Stimulated activated CD8-positive, alpha-beta memory T cell treated with anti-CD3 and anti-CD28 coated beads, Interleukin-15, amount 100 ng/mL, for 48 hours (primary cell): ENCODE measurements around the gene CECR2.

Experiments
- DNase-seq, 2 donors: peaks; one replicate each; pipeline ENCODE4 v3.0.0-alpha.2; 2020; ENCODE audit warnings: low read depth in 2 of 2

CECR2 gene

DNA sequence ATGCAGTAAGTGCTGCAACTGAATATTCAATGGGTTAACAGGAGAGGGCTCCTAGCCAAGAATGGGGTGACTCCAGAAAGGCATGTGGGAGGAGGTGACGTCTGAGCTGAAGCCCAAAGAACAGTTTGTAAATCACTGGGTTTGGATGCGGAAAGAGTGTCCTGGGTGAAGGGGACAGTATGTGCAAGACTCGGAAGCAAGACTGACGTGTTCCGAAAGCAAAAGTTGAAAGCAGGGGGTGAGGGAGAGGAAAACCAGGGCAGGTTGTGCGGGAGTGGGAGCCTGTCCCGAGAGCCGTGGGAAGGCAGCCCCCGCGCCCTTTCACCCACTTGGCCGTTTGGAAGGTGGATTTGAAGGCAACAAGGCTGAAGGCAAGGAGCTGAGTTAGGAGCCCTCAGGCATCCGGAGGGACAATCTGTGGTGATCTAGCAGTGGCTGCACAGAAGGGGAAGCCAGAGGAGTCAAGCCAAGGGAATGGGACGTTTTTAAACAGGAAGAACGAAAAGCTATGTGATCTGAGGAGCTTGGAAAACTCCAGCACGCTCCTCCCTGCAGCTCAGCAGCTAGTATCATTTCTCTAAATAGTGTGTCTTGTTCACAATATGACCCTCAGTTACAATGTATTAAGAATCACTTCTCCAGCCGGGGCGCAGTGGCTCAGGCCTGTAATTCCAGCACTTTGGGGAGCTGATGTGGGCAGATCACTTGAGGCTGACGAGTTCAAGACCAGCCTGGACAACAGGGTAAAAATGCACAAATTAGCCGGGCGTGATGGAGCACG lies 201.8 kb downstream of the CECR2 start:
- no peak for DNase-seq

DNA sequence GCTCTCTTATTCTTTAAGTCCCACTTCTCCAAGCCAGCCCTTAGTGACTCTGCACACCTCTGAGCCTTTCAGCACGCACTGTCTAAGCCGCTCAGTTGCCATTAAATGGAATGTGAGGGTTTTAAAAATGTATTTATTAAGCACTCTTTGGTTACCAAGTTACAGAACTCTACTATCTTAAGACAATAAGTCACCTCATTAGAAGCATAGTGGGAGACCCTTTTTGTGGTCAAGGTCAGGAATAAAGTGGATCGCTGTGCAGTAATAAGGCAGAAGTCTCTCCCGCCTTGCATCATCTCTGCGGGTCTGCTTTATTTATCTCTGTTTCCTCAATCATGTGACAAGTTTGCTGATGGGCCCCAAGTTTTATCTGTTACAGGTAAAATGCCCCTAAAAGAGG lies 205.9 kb downstream of the CECR2 start:
- DNase-seq, result no peak

DNA sequence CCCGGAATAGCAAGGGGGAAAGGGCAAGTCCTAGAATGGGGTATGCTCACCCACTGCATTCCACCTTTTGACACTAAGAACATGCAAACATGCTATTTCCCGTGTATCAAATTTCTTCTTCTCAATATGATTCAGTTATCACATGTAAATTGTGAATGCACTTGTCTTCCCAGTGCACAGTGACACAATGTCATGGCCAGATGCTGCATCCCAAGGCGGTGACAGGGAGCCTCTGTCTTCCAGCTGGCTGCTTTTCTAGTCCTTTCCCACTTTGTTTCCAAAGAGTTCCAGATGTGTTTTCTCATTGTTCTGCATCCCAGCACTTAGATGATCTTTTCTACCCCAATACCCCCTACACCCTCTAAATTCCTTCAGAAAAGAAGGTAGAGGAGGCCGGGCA lies 206.4 kb downstream of the CECR2 start:
- no peak for DNase-seq

DNA sequence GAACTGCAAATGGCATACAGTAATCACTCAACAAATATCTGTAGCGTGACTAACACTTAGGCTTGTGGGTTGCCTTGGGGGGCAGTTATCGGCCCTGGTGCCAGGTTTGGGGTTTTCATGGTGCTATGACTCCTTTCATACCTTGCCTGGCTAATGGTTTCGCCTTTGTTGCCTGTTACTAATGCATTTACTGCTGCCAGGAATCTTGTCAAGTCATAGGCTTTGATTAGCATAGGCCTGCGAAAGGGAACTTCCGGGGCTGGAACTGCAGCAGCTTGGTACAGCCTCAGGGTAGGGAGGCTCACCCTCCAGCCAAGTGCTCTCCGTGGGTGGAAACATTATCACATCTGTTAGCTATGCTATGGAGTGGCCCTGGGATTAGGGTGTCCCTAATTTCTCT lies 207.2 kb downstream of the CECR2 start:
- no peak for DNase-seq

- DNase-seq, result no peak
Measured at GRCh38 chr22:17578136-17578754, 209.0 kb downstream of the CECR2 start.

DNA sequence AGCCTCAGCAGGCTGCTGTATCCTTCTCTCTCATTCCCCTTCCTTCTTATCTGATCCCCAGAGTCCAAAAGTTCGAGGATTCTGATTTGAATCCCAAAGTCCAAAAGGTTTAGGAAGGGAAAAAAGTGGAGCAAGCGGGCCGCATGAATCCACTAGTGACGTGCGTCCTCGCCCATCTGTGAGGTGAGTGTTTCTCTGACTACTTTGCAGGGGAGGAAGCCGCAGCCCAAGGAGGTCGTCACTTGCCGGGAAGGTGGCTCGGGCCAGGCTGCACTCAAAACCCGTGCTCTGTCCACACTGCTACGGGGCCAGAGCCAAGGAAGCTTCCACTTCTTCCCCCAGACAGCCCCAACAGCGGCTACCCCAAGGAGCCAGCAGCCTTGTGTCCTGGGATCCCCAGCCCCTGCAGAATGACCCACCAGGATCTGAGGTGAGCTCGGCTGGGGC lies 210.3 kb downstream of the CECR2 start:
- no peak for DNase-seq

DNA sequence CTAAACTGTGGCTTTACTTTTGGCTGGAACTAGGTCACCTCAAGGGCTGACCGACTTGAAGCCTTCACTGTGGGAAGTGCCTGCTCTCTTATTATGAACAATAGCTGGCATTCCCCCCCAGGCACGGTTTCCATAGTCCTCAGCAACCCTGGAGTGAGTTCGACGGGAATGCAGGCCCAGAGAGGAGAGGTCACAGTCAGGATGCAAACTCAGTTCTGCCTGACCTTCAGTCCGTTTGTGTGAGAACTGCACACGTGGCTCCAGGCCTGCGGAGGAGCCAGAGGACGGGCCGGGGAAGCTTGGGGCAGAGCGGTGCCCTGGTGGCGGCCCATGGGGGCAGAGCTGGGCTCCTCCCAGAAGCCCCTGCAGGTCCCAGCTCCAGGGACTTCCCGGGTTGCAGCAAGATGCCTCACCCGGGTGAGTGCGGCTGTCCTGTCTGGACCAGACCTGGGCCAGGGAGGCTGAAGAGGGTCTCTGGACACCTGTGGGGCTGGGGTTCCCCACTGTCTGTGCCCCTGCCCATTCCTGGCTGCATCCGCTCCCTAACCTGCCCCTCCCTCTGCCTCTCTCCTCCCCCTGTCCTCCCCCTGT lies 211.3 kb downstream of the CECR2 start:
- no peak for DNase-seq

- DNase-seq, result no peak
Measured at GRCh38 chr22:17581056-17581455, 211.8 kb downstream of the CECR2 start.

DNA sequence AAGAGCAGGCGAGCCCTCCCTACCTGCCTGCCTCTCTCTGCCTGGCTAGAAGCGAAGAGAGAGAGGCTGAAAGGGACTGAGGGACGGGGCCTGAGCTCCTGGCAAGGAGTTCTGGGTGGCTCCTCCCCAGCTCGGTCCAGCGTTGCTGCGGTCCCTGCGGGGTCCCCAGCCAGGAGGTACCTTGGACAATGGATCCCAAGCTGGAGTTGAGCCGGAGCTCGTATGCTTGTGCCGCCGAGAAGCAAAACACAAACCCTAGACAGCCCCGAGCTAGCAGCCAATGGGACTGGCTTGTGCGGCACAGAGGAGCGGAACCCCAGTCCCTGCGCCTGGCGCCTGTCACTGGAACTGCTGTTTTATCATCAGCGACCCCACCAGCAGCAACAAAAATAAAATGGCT lies 212.4 kb downstream of the CECR2 start:
- no peak for DNase-seq

- no peak for DNase-seq
Measured at GRCh38 chr22:17583151-17583550, 213.9 kb downstream of the CECR2 start.

GRCh38 chr22:17586831-17587440 lies 217.7 kb downstream of the CECR2 start:
- DNase-seq, result no peak

DNA sequence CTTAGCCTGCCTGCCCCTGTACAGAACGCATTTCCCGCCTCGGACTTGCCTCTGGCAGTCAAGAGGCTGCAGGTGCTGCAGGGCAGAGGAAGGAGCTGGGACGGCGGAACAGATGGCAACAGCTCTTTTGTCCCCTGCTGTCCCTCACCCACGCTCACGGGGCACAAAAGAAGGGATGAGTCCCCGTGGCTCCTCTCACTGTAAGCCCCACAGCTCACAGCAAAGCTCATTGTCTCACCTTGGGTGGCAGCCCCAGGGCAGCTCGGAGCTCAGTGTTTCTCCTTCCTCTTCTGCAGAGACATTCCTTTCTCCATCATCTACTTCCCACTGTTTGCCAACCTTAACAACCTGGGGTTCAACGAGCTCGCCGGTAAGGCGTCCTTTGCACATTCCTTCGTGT lies 218.4 kb downstream of the CECR2 start:
- no peak for DNase-seq

- DNase-seq, result no peak
Measured at GRCh38 chr22:17588606-17589005, 219.3 kb downstream of the CECR2 start.

DNA sequence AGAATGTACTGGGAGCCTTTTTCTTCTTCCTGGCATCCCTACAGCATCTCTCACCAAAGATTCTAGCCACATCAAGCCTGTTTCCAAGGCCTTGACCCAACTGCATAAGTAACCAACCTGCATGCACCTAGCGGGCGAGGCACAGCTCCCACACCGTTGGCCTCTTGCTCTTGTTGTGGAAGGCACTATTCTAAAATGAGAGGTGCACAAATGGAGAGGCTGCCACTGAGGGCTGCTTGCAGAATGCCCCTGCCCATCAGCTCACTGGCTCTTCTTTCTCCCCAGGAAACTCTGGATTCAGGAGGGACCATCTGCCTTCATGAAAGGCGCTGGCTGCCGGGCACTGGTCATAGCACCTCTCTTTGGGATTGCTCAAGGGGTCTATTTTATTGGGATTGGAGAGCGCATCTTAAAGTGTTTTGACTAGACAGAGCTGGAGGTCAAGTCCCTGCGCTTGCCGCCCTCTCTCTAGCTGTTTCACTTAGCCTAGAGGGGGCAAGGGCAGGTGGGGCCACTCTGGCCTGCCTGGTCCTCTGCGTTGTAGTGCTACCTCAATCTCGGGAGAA lies 220.6 kb downstream of the CECR2 start:
- DNase-seq, result no peak

- DNase-seq, result no peak
Measured at GRCh38 chr22:17590586-17590985, 221.3 kb downstream of the CECR2 start.

DNA sequence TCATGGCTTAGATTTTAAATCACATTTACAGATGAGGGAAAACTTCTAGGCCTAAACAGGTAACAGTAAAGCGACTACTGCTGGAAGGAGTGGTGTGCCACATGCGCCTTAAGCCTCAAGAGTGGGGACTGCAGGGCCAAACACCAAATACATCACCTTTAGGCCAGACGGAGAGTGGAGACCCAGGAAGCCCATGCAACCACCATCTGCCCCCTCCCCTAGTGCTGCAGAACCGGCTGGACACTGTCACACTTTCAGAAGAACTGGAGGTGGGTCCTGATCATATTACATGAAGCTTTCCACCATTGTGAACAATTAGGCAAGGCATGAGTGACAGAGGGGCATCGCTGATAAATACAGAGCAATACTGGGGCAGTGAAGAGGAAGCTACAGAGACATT lies 222.9 kb downstream of the CECR2 start:
- DNase-seq, result no peak

GRCh38 chr22:17596226-17596625 lies 227.0 kb downstream of the CECR2 start:
- no peak for DNase-seq

GRCh38 chr22:17597217-17597616 lies 228.0 kb downstream of the CECR2 start:
- DNase-seq, result no peak

GRCh38 chr22:17598318-17598717 lies 229.1 kb downstream of the CECR2 start:
- no peak for DNase-seq

- DNase-seq, result no peak
Measured at GRCh38 chr22:17601031-17601430, 231.8 kb downstream of the CECR2 start.

DNA sequence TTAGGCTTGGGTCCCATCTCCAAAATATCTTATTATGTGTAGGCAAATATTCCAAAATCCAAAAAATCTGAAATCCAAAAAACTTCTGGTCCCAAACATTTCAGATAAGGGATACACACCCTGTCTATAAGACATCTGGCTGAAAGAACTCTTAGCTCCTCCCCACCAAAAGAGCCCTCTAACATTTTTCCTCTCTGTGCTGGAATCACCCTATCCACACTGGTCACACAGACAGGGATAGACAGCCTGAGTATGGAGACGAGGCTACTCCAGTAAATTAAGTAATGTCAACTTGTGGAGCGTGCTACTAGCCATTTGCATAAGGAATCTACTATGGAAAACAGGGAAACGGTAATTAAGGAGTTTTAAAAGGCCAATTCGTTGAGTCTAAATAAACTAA lies 234.4 kb downstream of the CECR2 start:
- DNase-seq, result no peak

GRCh38 chr22:17606496-17606895 lies 237.2 kb downstream of the CECR2 start:
- DNase-seq, result no peak
